Breast epithelium (tissue), 4 donors: ENCODE data around the gene RRAS2. TPM values are rescaled to one million over a fixed set of nuclear protein-coding genes. Genes with fewer than 3 reads are reported as not detected.
"Not testable (repeated sequence)": the region's sequence is repeated elsewhere in the genome, so short reads cannot be mapped to it uniquely, and the experiment has no call there.

Experiments
- DNase-seq, 2 donors: peaks; one replicate each; pipeline ENCODE4 v3.0.0-alpha.2; 2019; ENCODE audit warnings: low spot score in 2 of 2
- H3K27ac ChIP-seq, 2 donors: fragments of 200-600 bp; sonication (generic) in 1 of 2; one replicate each; pipeline ENCODE4 v1.5.1; 2016 to 2019; ENCODE audit warnings: mild to moderate bottlenecking in 1 of 2
- H3K27me3 ChIP-seq, 2 donors: fragments of 200-600 bp; sonication (generic) in 1 of 2; one replicate each; pipeline versions ENCODE4 v1.5.1 to v1.6.0; 2017 to 2019; ENCODE audit warnings: control low read depth in 1 of 2, mild to moderate bottlenecking in 1 of 2
- H3K36me3 ChIP-seq: fragments of 200-600 bp; one replicate; pipeline ENCODE4 v1.5.1; 2019
- H3K4me1 ChIP-seq, 2 donors: fragments of 200-600 bp; sonication (generic); one replicate each; pipeline ENCODE4 v1.5.1; 2016 to 2019; ENCODE audit warnings: control low read depth in 1 of 2
- H3K4me3 ChIP-seq, 3 donors: fragments of 200-600 bp; sonication (generic); 1 replicate in 2 of 3; 2 replicates in 1 of 3; pipeline ENCODE4 v1.5.1; 2016 to 2019; ENCODE audit warnings: mild to moderate bottlenecking in 3 of 3, moderate library complexity in 2 of 3
- H3K9me3 ChIP-seq, 2 donors: fragments of 200-600 bp; sonication (generic) in 1 of 2; one replicate each; pipeline ENCODE4 v1.5.1; 2016 to 2019; ENCODE audit warnings: control low read depth in 1 of 2
- CTCF ChIP-seq, 3 donors: fragments of 450-650 bp; IDR thresholded peaks; one replicate each; pipeline ENCODE4 v1.5.1; 2016 to 2017; ENCODE audit warnings: antibody characterized with exemption in 3 of 3, mild to moderate bottlenecking in 3 of 3, moderate library complexity in 3 of 3
- POLR2A ChIP-seq: fragments of 450-650 bp; IDR thresholded peaks from one replicate; pipeline ENCODE4 v1.6.1; 2016; ENCODE audit warnings: antibody characterized with exemption, mild to moderate bottlenecking, moderate library complexity
- POLR2AphosphoS5 ChIP-seq, 3 donors: sonication (generic); formaldehyde crosslinking; IDR thresholded peaks; one replicate each; pipeline ENCODE4 v1.6.1; 2017; ENCODE audit warnings: antibody characterized with exemption in 3 of 3
- intact Hi-C: fragments of 100-400 bp; cut with DNase I; formaldehyde crosslinking; loops from one replicate; pipeline ENCODE4 v1.15.1; 2023; ENCODE audit warnings: low total_unique reads
- total RNA-seq, 3 donors: library from RNA; depleted of rRNA; stranded (reverse); fragments of >200 nt; gene quantifications; one replicate each; pipeline ENCODE4 v1.1.0, GENCODE V29; 2016

RRAS2 gene
- total RNA-seq, 3 donors from 2014 or later = 37.4 to 58.1 (median 46.4) TPM

GRCh38 chr11:14346303-14346955 is 12.6 kb downstream of the RRAS2 start:
- Histone ChIP-seq H3K27me3 (no peaks in the 10 kb centered on the region), H3K36me3 (no peaks in the 10 kb centered on the region), H3K4me3 (no peak overlapping the region), H3K27ac (no peak overlapping the region), H3K4me1 (no peaks in the 10 kb centered on the region), H3K9me3 (no peaks in the 10 kb centered on the region)
- intact Hi-C loops = no loop called here
- no peak for DNase-seq
- TF ChIP-seq POLR2A (no peak), POLR2AphosphoS5 (IDR thresholded peaks at IDR 0.05) (no peak), CTCF (IDR thresholded peaks at IDR 0.05) (no peak)

GRCh38 chr11:14345668-14346067 is 13.3 kb downstream of the RRAS2 start:
- intact Hi-C loops = no loop called here

GRCh38 chr11:14345016-14345415 is 14.0 kb downstream of the RRAS2 start:
- H3K4me3 ChIP-seq, DNase-seq, H3K4me1 ChIP-seq, H3K36me3 ChIP-seq, H3K27ac ChIP-seq, H3K27me3 ChIP-seq, intact Hi-C loops, H3K9me3 ChIP-seq: not testable (repeated sequence)

More at GRCh38 chr11:14345668-14346067, 13.3 kb downstream of the RRAS2 start:
- Histone ChIP-seq H3K4me3 (no peak overlapping the region), H3K4me1 (no peaks in the 10 kb centered on the region), H3K27me3 (no peaks in the 10 kb centered on the region), H3K36me3 (no peaks in the 10 kb centered on the region), H3K27ac (no peak overlapping the region), H3K9me3 (no peaks in the 10 kb centered on the region)
- TF ChIP-seq CTCF (IDR thresholded peaks at IDR 0.05) (no peak), POLR2AphosphoS5 (IDR thresholded peaks at IDR 0.05) (no peak), POLR2A (no peak)
- DNase-seq = no peak

GRCh38 chr11:14342906-14343305 is 16.1 kb downstream of the RRAS2 start:
- no peak for TF ChIP-seq POLR2AphosphoS5 (IDR thresholded peaks at IDR 0.05)
- no peak for TF ChIP-seq POLR2A
- TF ChIP-seq CTCF (IDR thresholded peaks at IDR 0.05) = no peak
- intact Hi-C loops = no loop called here
- no peak for DNase-seq
- H3K9me3 ChIP-seq = no peaks in the 10 kb centered on the region
- H3K36me3 ChIP-seq = no peaks in the 10 kb centered on the region
- H3K4me3 ChIP-seq = no peak overlapping the region
- H3K27me3 ChIP-seq = no peaks in the 10 kb centered on the region
- no peaks in the 10 kb centered on the region for H3K4me1 ChIP-seq
- no peak overlapping the region for H3K27ac ChIP-seq

DNA sequence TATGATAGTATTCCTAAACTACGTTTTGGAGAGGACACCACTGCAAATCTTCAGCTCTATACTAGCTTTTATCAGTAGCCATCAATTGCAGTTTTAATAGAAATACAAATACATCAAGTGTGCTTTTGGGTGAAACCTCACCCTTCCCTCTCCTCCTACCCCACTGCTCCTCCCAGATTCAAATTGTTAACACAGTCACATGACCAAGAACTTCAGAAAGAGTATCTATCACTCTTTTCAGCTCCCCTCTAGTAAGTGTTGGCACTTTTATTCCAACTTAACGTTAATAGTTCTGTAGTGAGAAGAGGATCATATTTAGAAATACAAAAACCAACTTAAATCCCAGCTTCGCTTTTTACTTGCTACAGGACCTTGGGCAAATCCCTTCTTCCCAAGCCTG is 17.0 kb downstream of the RRAS2 start:
- no peak overlapping the region for H3K4me3 ChIP-seq
- no peaks in the 10 kb centered on the region for H3K27me3 ChIP-seq
- intact Hi-C loops = no loop called here
- TF ChIP-seq POLR2A = no peak
- TF ChIP-seq POLR2AphosphoS5 (IDR thresholded peaks at IDR 0.05) = no peak
- no peak for TF ChIP-seq CTCF (IDR thresholded peaks at IDR 0.05)
- H3K9me3 ChIP-seq = peaks cover 0 to 4% of the 10 kb centered on the region in 2 donors
- H3K4me1 ChIP-seq = no peaks in the 10 kb centered on the region
- no peak overlapping the region for H3K27ac ChIP-seq
- H3K36me3 ChIP-seq = no peaks in the 10 kb centered on the region
- DNase-seq = no peak

GRCh38 chr11:14340721-14341120 is 18.3 kb downstream of the RRAS2 start:
- intact Hi-C loops = no loop called here
- H3K27me3 ChIP-seq = no peaks in the 10 kb centered on the region
- TF ChIP-seq POLR2AphosphoS5 (IDR thresholded peaks at IDR 0.05) (no peak), CTCF (IDR thresholded peaks at IDR 0.05) (no peak), POLR2A (no peak)
- no peaks in the 10 kb centered on the region for H3K4me1 ChIP-seq
- peaks cover 0 to 6% of the 10 kb centered on the region in 2 donors for H3K9me3 ChIP-seq
- no peak overlapping the region for H3K4me3 ChIP-seq
- no peak overlapping the region for H3K27ac ChIP-seq
- DNase-seq = no peak
- no peaks in the 10 kb centered on the region for H3K36me3 ChIP-seq
